Liver (tissue), 3 donors: ENCODE measurements around the gene IRF6.

Experiments
- CTCF ChIP-seq: fragments of 150-350 bp; IDR thresholded peaks from 2 replicates; pipeline ENCODE4 v1.5.1; 2017; ENCODE audit warnings: improper control_type of control experiment, low read depth, low read length; ENCODE audit not compliant: missing input control
- TAF1 ChIP-seq: conservative IDR thresholded peaks from 2 replicates; pipeline ENCODE4 v1.6.1; 2016; ENCODE audit warnings: antibody characterized with exemption, mild to moderate bottlenecking
- donor health status: healthy.
- donor health status: healthy.

GRCh38 chr1:209743145-209743482, 62.8 kb downstream of the IRF6 start:
- TF ChIP-seq TAF1 (no peak), CTCF (no peak)
